Activated T-cell treated with anti-CD3 and anti-CD28 coated beads, Interleukin-2, amount 50 U/mL, for 72 hours (primary cell): ENCODE measurements around the gene TMEM207. TPM values are rescaled to one million over a fixed set of nuclear protein-coding genes. Genes with fewer than 3 reads are reported as not detected.
"Not testable (repeated sequence)": the region's sequence is repeated elsewhere in the genome, so short reads cannot be mapped to it uniquely, and the experiment has no call there.

Source experiments
- ATAC-seq, 2 donors: fragments of 150-1000 bp; cut with Tn5 transposase; replicated peaks in 1 of 2; 2 replicates each; pipeline ENCODE4 v1.10.0; 2021; ENCODE audit warnings: moderate library complexity in 2 of 2, mild to moderate bottlenecking in 1 of 2
- DNase-seq, 2 donors: peaks; one replicate each; pipeline ENCODE4 v3.0.0; 2021 to 2022; ENCODE audit warnings: mixed read lengths in 1 of 2
- H3K27ac Mint-ChIP-seq: one replicate; pipeline ENCODE4 v1.8.0; 2022; ENCODE audit warnings: mild to moderate bottlenecking, moderate library complexity, mixed read lengths
- H3K27me3 Mint-ChIP-seq: one replicate; pipeline ENCODE4 v1.8.0; 2022; ENCODE audit warnings: low read depth, mixed read lengths
- H3K36me3 Mint-ChIP-seq, 2 donors: one replicate each; pipeline ENCODE4 v1.8.0; 2022; ENCODE audit warnings: mixed read lengths in 2 of 2, mild to moderate bottlenecking in 1 of 2; ENCODE audit not compliant: insufficient read depth in 2 of 2
- H3K4me1 Mint-ChIP-seq: one replicate; pipeline ENCODE4 v1.8.0; 2022; ENCODE audit warnings: low read depth, mixed read lengths
- H3K4me3 Mint-ChIP-seq, 2 donors: one replicate each; pipeline ENCODE4 v1.8.0; 2022; ENCODE audit warnings: mild to moderate bottlenecking in 2 of 2, mixed read lengths in 2 of 2, moderate library complexity in 2 of 2
- H3K9me3 Mint-ChIP-seq, 2 donors: one replicate each; pipeline ENCODE4 v1.8.0; 2022; ENCODE audit warnings: mixed read lengths in 2 of 2
- total RNA-seq, 2 donors: library from RNA; stranded (reverse); gene quantifications; one replicate each; pipeline ENCODE4 v1.2.3, GENCODE V29; 2022

The TMEM207 gene
- total RNA-seq, 2 donors from 2014 or later = not detected

DNA sequence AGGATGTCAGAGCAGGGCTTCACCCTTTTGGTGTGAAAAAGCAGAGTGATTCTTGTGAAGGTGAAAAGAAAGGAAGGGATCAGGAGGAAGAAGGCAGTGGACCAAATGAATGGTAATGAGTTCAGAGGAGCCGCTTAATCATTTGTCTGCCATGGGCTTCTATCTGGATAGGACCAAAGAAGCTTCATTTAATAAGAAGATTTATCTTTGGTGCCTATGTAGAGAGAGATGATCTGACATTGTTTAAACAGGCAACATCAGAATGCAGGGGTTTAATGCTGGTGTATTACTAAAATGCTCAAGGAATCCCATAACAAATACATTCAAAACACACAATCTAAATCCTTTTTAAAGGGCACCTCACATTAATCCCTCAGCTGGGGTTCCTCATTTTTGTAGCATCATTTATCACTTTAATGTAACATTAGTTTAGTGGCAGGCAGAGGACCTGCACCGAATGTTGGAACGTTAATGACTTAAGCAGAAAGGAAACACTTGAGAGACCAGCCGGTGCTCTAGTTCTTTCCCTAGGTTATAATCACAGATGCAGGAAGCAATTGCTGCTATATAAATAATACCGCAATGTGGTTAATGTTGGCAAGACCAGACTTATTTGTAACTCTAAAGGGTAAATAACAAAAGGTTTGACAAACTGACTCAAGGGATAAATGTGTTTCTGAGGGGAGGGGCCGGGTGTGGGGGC, 36.3 kb upstream of the TMEM207 start:
- ATAC-seq = no peak
- no peak overlapping the region for H3K27ac Mint-ChIP-seq
- peaks cover 4 to 6% of the 10 kb centered on the region in 2 donors for H3K9me3 Mint-ChIP-seq
- H3K4me1 Mint-ChIP-seq = peaks cover 20% of the 10 kb centered on the region
- no peak overlapping the region for H3K4me3 Mint-ChIP-seq
- H3K27me3 Mint-ChIP-seq = peaks cover 71% of the 10 kb centered on the region
- no peaks in the 10 kb centered on the region for H3K36me3 Mint-ChIP-seq
- no peak for DNase-seq

GRCh38 chr3:190481779-190482178, 32.1 kb upstream of the TMEM207 start:
- ATAC-seq (no peak), DNase-seq (no peak)
- Mint-ChIP-seq H3K4me1 (no peaks in the 10 kb centered on the region), H3K27ac (no peak overlapping the region), H3K4me3 (no peak overlapping the region), H3K9me3 (peaks cover 4 to 6% of the 10 kb centered on the region in 2 donors), H3K36me3 (no peaks in the 10 kb centered on the region), H3K27me3 (peaks cover 44% of the 10 kb centered on the region)

DNA sequence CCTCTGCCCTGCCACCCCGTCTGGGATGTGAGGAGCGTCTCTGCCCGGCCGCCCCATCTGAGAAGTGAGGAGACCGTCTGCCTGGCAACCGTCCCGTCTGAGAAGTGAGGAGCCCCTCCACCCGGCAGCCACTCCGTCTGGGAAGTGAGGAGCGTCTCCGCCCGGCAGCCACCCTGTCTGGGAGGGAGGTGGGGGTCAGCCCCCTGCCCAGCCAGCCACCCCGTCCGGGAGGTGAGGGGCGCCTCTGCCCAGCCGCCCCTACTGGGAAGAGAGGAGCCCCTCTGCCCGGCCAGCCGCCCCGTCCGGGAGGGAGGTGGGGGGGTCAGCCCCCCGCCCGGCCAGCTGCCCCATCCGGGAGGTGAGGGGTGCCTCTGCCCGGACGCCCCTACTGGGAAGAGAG, 23.6 kb upstream of the TMEM207 start:
- H3K9me3 Mint-ChIP-seq, H3K36me3 Mint-ChIP-seq, DNase-seq, H3K27ac Mint-ChIP-seq, H3K4me1 Mint-ChIP-seq, H3K4me3 Mint-ChIP-seq, ATAC-seq: not testable (repeated sequence)
- peaks cover 10% of the 10 kb centered on the region for H3K27me3 Mint-ChIP-seq

DNA sequence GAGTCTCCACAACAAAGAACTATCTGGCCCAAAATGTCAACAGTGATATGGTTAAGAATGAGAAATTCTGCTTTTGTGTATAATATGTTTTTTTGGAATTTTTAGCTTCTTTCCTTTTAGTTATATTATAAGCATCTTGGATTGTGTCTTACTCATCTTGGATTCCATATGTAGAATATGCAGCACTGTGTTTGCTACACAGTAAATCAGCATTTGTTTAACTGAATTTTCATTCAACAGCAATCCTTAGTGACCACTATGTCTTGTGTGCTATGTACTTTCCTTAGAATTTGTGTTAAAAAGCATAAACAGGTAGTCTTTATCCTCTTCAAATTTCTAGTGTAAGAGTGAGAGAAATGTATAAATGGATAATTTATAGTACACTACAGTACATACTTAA, 18.2 kb upstream of the TMEM207 start:
- H3K27ac Mint-ChIP-seq = no peak overlapping the region
- peaks cover 7% of the 10 kb centered on the region in 2 donors for H3K9me3 Mint-ChIP-seq
- no peak for ATAC-seq
- no peak for DNase-seq
- H3K27me3 Mint-ChIP-seq = peaks cover 15% of the 10 kb centered on the region
- H3K36me3 Mint-ChIP-seq = peaks cover 4 to 6% of the 10 kb centered on the region in 2 donors
- no peaks in the 10 kb centered on the region for H3K4me1 Mint-ChIP-seq
- H3K4me3 Mint-ChIP-seq = no peak overlapping the region

DNA sequence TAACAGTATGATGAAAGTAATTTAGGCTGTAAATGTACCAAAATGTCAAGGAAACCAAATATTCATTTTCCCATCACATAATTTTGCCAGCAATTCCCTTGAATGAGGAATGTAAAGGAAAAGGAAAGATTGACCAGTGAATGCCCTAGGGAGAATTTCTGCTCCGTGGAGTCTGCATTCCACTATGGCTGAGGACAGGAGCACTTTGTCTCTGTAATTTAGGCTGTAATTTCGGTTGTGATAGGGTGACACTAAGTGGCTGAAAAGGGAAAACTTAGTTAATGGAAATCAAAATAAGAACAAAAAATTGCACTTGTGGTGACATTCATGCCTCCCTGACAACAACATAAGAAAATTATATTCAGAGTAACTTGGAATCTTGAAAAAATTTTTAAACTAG, 8.3 kb upstream of the TMEM207 start:
- Mint-ChIP-seq H3K9me3 (no peaks in the 10 kb centered on the region), H3K36me3 (no peaks in the 10 kb centered on the region), H3K27ac (no peak overlapping the region), H3K4me1 (no peaks in the 10 kb centered on the region), H3K27me3 (peaks cover 15% of the 10 kb centered on the region), H3K4me3 (no peak overlapping the region)
- ATAC-seq = no peak
- no peak for DNase-seq

DNA sequence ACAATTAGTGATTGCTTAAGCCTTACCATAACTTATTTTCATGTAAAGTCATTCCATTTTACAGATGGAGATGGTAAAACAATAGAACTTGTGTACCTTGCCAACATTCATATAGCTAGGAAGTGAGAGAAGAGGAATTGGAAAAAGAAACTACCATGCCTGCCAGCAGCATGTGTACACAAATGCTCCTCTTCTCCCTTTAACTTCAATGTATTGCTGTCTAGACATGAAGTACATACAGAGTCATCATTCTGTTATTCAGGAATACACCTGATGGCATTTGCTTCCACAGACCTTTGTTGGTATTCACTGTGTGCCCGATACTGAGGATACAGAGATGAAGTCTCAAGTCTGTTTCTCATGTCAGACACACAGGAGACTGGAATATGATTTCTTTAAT, 7.1 kb upstream of the TMEM207 start:
- no peaks in the 10 kb centered on the region for H3K4me1 Mint-ChIP-seq
- peaks cover 15% of the 10 kb centered on the region for H3K27me3 Mint-ChIP-seq
- H3K27ac Mint-ChIP-seq = no peak overlapping the region
- DNase-seq (no peak), ATAC-seq (no peak)
- no peak overlapping the region for H3K4me3 Mint-ChIP-seq
- no peaks in the 10 kb centered on the region for H3K36me3 Mint-ChIP-seq
- H3K9me3 Mint-ChIP-seq = no peaks in the 10 kb centered on the region

DNA sequence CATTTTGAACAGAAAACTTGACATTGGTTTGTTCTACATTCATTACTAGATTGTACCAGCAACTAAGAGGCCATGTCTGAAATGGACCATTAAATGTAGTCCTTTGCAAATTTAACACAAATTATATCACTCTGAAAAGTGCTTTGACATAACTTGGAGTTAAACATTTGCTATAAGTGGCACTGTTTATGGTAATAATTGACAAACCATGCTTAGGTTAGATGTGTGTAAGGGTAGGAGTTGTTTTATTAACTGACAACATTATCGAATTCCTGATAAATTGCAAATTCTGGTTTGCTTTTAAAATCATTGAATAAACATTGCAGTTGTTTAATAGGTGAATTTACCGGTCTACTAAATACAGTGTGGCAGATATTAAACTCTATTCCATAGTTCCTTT, 6.1 kb upstream of the TMEM207 start:
- Mint-ChIP-seq H3K27ac (no peak overlapping the region), H3K36me3 (no peaks in the 10 kb centered on the region), H3K27me3 (peaks cover 15% of the 10 kb centered on the region), H3K4me1 (no peaks in the 10 kb centered on the region), H3K4me3 (no peak overlapping the region), H3K9me3 (no peaks in the 10 kb centered on the region)
- no peak for DNase-seq
- no peak for ATAC-seq

GRCh38 chr3:190448256-190448655, 1.4 kb downstream of the TMEM207 start:
- H3K27me3 Mint-ChIP-seq = peaks cover 14% of the 10 kb centered on the region
- peaks cover 14% of the 10 kb centered on the region for H3K4me1 Mint-ChIP-seq
- ATAC-seq = no peak
- no peaks in the 10 kb centered on the region for H3K36me3 Mint-ChIP-seq
- H3K4me3 Mint-ChIP-seq = no peak overlapping the region
- H3K9me3 Mint-ChIP-seq = no peaks in the 10 kb centered on the region
- DNase-seq = no peak
- H3K27ac Mint-ChIP-seq = no peak overlapping the region

DNA sequence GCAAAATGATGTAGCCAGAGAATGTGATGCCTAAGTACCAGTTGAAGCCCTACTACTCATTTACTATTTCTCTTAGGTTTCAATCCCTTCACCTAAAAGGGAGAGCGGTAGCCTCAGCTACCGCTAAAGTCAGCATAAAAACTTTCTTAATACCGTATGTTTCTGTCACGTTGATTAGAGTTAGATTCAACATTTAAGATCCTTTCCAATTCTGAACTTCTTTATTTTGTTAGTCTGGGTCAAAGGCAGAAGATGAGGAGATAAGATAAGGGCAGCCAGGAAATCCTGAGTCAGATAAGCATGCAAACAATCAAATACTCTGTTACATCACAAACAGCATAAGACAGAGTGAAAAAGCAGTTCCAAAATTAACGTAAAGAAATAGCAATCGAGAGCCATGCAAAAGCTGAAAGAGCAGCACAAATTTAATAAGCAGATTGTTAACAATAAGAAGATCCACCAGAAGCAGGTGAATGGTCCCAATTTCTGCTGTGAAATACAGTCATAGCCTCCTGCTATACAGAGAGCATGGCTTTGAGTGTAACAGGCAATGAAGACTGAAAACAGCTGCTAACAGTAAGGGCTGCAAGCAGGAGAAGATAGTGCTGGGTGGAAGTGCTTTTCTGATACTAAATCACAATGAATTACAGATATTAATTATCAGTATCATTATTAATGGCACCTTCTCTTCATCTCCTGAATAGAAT, 3.0 kb downstream of the TMEM207 start:
- H3K36me3 Mint-ChIP-seq = no peaks in the 10 kb centered on the region
- peaks cover 14% of the 10 kb centered on the region for H3K27me3 Mint-ChIP-seq
- H3K4me1 Mint-ChIP-seq = peaks cover 14% of the 10 kb centered on the region
- ATAC-seq (peak in 1 of 2 donors; percentile 43), DNase-seq (no peak)
- peak overlapping the region in 1 of 2 donors; percentile 1 for H3K4me3 Mint-ChIP-seq
- no peak overlapping the region for H3K27ac Mint-ChIP-seq
- no peaks in the 10 kb centered on the region for H3K9me3 Mint-ChIP-seq

GRCh38 chr3:190444576-190445145, 5.0 kb downstream of the TMEM207 start:
- H3K4me1 Mint-ChIP-seq = peaks cover 14% of the 10 kb centered on the region
- DNase-seq = no peak
- no peak overlapping the region for H3K4me3 Mint-ChIP-seq
- no peak for ATAC-seq
- no peak overlapping the region for H3K27ac Mint-ChIP-seq
- peaks cover 14% of the 10 kb centered on the region for H3K27me3 Mint-ChIP-seq
- no peaks in the 10 kb centered on the region for H3K36me3 Mint-ChIP-seq
- H3K9me3 Mint-ChIP-seq = no peaks in the 10 kb centered on the region

DNA sequence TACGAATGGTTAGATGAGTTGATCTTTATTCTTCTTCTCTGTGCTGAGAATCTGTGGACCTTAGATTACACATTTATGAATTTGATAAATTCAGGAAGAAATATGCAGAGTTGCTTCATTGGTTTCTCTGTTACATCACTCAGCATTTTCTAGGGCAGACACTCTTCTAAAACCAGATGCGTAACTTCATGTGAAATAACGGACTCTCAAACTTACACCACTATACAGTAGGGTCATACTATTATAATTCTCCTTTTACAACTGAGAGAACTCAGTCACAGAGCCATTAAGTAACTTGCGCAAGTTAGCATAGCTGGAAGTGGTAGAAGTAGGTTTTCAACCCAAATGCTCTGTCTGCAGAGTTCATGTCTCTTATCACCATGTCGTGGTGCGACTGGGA, 5.7 kb downstream of the TMEM207 start:
- Mint-ChIP-seq H3K27ac (no peak overlapping the region), H3K4me1 (peaks cover 14% of the 10 kb centered on the region), H3K4me3 (no peak overlapping the region), H3K36me3 (no peaks in the 10 kb centered on the region), H3K9me3 (no peaks in the 10 kb centered on the region), H3K27me3 (peaks cover 14% of the 10 kb centered on the region)
- DNase-seq = no peak
- ATAC-seq = no peak

DNA sequence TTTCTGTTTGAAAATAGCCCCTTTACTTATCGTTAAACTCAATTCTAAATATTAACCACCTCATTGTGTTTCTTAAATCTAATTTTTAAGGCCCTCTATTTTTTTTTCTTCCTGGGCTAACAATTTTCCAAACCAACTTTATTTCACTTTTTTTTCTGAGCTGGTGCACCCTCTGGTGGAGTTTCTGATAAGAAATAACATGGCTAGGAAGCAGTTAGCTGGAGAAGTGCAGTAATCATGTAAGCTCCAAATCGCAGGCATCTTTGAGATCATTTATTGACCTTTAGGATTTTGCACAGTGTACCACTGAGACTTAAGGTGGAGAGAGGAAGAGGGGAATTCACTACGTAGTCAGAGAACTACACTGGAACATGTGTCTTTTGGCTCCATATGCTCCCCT, 6.4 kb downstream of the TMEM207 start:
- no peaks in the 10 kb centered on the region for H3K9me3 Mint-ChIP-seq
- H3K36me3 Mint-ChIP-seq = no peaks in the 10 kb centered on the region
- H3K4me1 Mint-ChIP-seq = peaks cover 14% of the 10 kb centered on the region
- peaks cover 14% of the 10 kb centered on the region for H3K27me3 Mint-ChIP-seq
- no peak for ATAC-seq
- no peak for DNase-seq
- H3K27ac Mint-ChIP-seq = no peak overlapping the region
- no peak overlapping the region for H3K4me3 Mint-ChIP-seq

DNA sequence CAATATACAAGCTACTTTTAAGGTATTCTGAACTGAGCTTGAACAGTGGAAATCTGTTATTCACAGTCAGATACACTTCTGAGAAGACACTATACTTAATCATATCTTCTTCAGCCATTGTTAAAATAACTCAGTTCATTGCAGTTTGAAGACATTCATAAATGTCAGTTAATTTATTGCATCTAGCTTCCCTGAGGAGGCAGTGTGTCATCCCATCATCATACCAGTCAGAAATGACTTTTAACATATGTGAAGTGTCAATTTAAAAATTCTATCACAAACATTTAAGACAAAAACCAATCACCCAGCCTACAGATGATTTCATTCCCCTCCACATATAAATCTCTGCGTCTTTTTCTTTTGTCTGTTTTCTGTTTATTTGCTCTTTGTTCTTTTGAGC, 7.5 kb downstream of the TMEM207 start:
- Mint-ChIP-seq H3K9me3 (no peaks in the 10 kb centered on the region), H3K27ac (no peak overlapping the region), H3K36me3 (no peaks in the 10 kb centered on the region), H3K4me3 (no peak overlapping the region), H3K27me3 (peaks cover 9% of the 10 kb centered on the region), H3K4me1 (peaks cover 14% of the 10 kb centered on the region)
- DNase-seq (no peak), ATAC-seq (no peak)
